GM13977 (cell line): ENCODE data around the gene ALKBH5.

Source experiments
- DNase-seq: peaks from one replicate; pipeline ENCODE4 v3.0.0; 2012; ENCODE audit warnings: low spot score
- in situ Hi-C: fragments of 300-500 bp; cut with MboI; formaldehyde crosslinking; loops from one replicate; pipeline ENCODE4 v1.12.0; 2022; ENCODE audit warnings: low sequenced_read_pairs, low pct_unique_long_range_greater_than_20kb, mixed read lengths, inconsistent platforms; ENCODE audit not compliant: unreplicated experiment
- TF ChIP-seq, protein P1 (sequence below): IDR thresholded peaks from 2 replicates; pipeline ENCODE4 v1.5.1; 2012; ENCODE audit warnings: mild to moderate bottlenecking, control low read depth; ENCODE audit not compliant: insufficient read depth; ENCODE audit errors: extremely low read depth, missing control alignments

Gene ALKBH5

DNA sequence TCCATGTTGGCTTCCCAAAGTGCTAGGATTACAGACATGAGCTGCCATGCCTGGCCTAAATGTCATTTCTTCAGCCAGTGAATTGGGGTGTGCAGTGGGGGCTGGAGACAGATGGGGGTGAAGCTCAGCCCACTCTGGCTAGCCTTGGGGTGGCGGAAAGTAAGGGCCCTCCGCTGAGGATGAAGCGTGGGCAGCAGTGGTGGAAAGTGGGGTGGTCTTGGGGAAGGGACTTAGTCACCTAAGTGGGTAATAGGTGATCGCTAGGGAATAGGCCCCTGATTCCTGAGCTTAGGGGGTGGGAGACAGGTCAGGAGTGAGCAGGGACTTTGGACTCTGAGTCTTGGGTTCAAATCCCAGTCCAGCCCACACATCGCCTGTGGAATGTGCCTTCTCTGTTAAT is 44.0 kb downstream of the ALKBH5 start:
- TF ChIP-seq, protein P1, sequence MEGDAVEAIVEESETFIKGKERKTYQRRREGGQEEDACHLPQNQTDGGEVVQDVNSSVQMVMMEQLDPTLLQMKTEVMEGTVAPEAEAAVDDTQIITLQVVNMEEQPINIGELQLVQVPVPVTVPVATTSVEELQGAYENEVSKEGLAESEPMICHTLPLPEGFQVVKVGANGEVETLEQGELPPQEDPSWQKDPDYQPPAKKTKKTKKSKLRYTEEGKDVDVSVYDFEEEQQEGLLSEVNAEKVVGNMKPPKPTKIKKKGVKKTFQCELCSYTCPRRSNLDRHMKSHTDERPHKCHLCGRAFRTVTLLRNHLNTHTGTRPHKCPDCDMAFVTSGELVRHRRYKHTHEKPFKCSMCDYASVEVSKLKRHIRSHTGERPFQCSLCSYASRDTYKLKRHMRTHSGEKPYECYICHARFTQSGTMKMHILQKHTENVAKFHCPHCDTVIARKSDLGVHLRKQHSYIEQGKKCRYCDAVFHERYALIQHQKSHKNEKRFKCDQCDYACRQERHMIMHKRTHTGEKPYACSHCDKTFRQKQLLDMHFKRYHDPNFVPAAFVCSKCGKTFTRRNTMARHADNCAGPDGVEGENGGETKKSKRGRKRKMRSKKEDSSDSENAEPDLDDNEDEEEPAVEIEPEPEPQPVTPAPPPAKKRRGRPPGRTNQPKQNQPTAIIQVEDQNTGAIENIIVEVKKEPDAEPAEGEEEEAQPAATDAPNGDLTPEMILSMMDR: no peak

DNA sequence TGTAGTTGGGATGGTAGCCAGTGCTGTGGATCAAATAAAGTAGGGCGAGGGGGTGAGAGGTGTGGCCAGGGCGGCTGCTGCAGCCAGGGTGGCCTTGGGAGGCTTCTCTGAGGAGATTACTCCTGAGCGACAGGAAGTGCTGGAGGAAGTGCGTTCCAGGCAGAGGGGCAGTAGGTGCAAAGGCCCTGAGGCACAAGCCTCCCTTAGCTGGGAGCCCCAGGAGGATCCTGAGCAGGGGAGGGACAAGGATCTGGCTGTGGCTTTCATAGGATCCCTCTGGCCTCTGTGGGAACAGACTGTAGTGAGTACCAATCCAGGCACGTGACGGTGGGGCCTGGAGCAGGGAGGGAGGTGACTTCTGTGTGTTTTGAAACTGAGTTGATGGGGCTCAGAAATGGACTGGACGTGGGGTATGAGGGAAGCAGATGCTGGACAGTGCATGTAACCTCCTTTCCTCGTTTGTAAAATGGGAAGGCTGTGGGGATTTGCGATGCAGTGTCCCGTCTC is 44.6 kb downstream of the ALKBH5 start:
- in situ Hi-C loops: no loop called here
- DNase-seq: no peak
- TF ChIP-seq, protein P1: no peak

More for the DNA sequence above, 44.0 kb downstream of the ALKBH5 start:
- in situ Hi-C loops: no loop called here
- no peak for DNase-seq

DNA sequence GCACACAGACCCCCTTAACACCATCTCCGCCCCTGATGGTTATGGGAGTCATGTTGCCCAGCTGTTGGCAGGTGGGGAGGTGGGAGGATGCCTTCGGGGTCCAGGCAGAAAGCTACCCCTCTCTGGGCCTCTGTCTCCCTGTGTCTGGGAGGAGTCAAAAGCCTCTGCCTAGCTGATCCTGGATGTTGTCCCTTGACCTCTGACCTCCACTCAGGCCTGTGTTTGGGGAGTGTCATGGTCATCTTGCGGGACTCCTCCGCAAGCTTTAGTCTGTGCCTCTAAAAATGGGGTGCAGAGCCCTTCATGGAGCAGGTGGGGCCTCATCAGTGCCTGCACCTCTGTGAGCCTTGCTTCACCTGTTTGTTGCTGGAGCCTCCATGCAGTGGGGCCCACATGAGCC is 45.6 kb downstream of the ALKBH5 start:
- DNase-seq: no peak
- TF ChIP-seq, protein P1: no peak
- in situ Hi-C loops: no loop called here

DNA sequence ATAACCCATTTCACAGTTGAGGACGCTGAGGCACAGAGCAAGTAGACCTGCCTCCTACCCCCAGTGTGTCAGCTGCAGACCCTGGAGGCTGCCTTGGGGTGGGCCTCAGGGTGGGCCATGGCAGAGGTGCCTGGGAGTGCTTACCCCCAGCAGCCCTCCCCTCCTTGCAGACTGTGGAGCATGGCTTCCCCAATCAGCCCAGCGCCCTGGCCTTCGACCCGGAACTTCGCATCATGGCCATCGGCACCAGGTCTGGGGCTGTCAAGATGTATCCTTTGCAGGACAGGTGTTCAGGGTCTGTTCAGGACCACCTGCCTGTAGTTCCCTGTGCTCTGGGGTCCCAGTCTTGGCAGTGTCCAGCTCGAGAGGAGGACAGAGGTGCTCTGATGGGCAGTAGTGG is 46.1 kb downstream of the ALKBH5 start:
- in situ Hi-C loops: no loop called here
- TF ChIP-seq, protein P1: no peak
- DNase-seq: no peak

DNA sequence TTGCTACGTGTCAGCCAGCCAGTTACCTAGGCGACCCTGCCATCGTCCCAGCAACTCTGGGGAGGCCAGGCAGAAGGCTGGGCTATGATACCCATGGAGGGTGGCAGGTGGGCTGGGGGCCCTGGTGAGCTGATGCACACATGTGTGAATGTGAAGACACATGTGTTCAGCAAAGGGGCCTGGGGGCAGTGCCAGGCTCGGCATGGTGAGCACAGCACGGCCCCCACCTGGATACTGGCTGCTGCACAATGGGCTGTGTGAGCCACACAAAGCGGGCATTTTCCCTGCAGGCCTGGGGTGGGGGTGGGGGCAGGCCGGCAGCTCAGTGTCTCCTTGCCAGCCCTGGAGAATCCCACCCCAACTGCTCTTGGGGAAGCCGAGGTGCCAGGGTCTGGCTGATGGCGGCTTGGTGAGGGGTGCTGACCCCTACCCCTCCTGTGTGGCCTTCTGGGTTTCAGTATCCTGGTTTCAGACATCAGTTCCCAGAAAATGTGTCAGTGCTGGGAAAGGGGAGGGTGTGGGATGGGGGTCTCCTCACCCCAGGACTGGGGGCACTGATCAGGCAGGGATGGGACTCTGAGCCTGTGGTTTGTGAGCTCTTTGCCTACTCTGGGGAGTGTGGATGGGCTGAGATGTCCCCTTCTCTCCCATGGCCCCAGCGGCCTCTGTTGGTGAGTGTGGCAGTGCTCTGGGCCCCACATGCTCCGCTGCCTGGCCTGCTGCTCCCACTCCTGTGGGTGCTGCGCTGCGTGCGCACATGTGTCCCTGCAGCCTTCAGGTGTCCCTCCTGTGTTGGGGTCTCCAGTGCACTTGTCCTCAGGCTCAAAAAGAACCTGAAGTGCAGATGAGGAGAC is 46.9 kb downstream of the ALKBH5 start:
- no peak for DNase-seq
- TF ChIP-seq, protein P1: no peak
- in situ Hi-C loops: no loop called here

DNA sequence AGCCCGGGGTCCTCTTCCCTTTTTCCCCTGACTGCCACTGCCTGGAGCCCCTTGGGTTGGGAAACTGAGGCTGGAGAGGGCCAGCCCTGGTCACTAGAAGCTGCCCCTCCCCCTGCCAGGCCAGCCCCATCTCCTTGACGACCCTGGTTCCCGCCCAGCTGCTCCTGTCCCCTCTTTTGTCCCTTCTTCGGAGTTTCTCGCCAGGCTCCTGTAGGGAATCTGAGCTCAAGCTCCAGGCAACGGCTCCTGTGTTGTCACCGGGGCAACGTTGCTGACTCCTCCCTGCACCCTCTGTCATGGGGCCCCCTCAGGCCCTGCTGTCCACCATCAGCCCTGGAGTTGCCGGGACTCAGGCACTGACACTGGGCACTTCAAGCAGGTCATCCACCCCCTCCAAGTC is 47.5 kb downstream of the ALKBH5 start:
- in situ Hi-C loops: no loop called here
- TF ChIP-seq, protein P1: no peak
- no peak for DNase-seq
